ENCODE data around the gene DAZAP1.
A peak's percentile ranks its signal among the peaks of the same experiment; 100 is the strongest.

The DAZAP1 gene

GRCh38 chr19:1400281-1401137 is 6.9 kb upstream of the DAZAP1 start:
- Histone ChIP-seq H4K91ac (ENCODE audit: low read length) (peak overlapping the region; percentile 75), H2BK5ac (ENCODE audit: low read depth, low read length, poor library complexity, severe bottlenecking) (no peak overlapping the region), H3K4me2 (ENCODE audit: low read length, poor library complexity, severe bottlenecking) (peak overlapping the region; percentile 88), H2BK120ac (ENCODE audit: low read depth, low read length) (no peak overlapping the region), H3K18ac (ENCODE audit: low read depth in 1 of 2, low read length in 2 of 2) (peak overlapping the region; percentile 76 to 77), H3K23ac (ENCODE audit: low read length in 2 of 2) (no peak overlapping the region), H2AK5ac (ENCODE audit: low read length, severe bottlenecking) (no peak overlapping the region), H2BK12ac (ENCODE audit: low read length in 2 of 2) (no peak overlapping the region), H3K14ac (ENCODE audit: low read length in 2 of 2) (peak overlapping the region in 1 of 2 experiments; percentile 40), H3K27me3 (ENCODE audit: control insufficient read depth in 1 of 2, insufficient read depth in 1 of 2, low read length in 2 of 2) (no peaks in the 10 kb centered on the region), H3K36me3 (ENCODE audit: control insufficient read depth in 1 of 2, insufficient read depth in 2 of 2, low read depth in 1 of 2, low read length in 2 of 2) (peaks cover 0 to 27% of the 10 kb centered on the region in 2 experiments), H3K4ac (ENCODE audit: low read depth in 1 of 2, low read length in 2 of 2) (peak overlapping the region; percentile 58 to 62), H2AFZ (ENCODE audit: low read depth, low read length) (no peak overlapping the region), H3K9ac (ENCODE audit: low read length) (peak overlapping the region; percentile 75), H4K8ac (ENCODE audit: low read length) (peak overlapping the region; percentile 52), H3K4me3 (ENCODE audit: insufficient read depth in 1 of 2, low read depth in 1 of 2, low read length in 2 of 2) (peak overlapping the region; percentile 79 to 82), H3K79me1 (replicated peaks; ENCODE audit: low read length, poor library complexity, severe bottlenecking) (peaks cover 10% of the 10 kb centered on the region), H3K4me1 (ENCODE audit: control insufficient read depth, insufficient read depth, low read depth, low read length) (peaks cover 44% of the 10 kb centered on the region), H3K9me3 (ENCODE audit: control insufficient read depth, low read length) (no peaks in the 10 kb centered on the region), H2BK15ac (ENCODE audit: low read depth, poor library complexity, severe bottlenecking) (no peak overlapping the region), H3K27ac (ENCODE audit: low read length, poor library complexity, severe bottlenecking) (no peak overlapping the region)
- 54% methylated on average over 35 of the region's 36 CpGs for WGBS
- DNase-seq: peak; percentile 46

- peaks cover 0 to 21% of the 10 kb centered on the region in 2 experiments for H3K36me3 ChIP-seq (ENCODE audit: control insufficient read depth in 1 of 2, insufficient read depth in 2 of 2, low read depth in 1 of 2, low read length in 2 of 2)
- H3K79me1 ChIP-seq (replicated peaks; ENCODE audit: low read length, poor library complexity, severe bottlenecking): peaks cover 10% of the 10 kb centered on the region
- H3K4me2 ChIP-seq (ENCODE audit: low read length, poor library complexity, severe bottlenecking): peak within 1 kb of the TSS; percentile 88
- 3% methylated on average over 54 of the region's 87 CpGs for WGBS
- no peak within 1 kb of the TSS for H2AK5ac ChIP-seq (ENCODE audit: low read length, severe bottlenecking)
- H3K18ac ChIP-seq (ENCODE audit: low read depth in 1 of 2, low read length in 2 of 2): peak within 1 kb of the TSS; percentile 76 to 77
- peak within 1 kb of the TSS; percentile 75 for H3K9ac ChIP-seq (ENCODE audit: low read length)
- peak within 1 kb of the TSS; percentile 72 for H4K8ac ChIP-seq (ENCODE audit: low read length)
- H3K27ac ChIP-seq (ENCODE audit: low read length, poor library complexity, severe bottlenecking): no peak within 1 kb of the TSS
- H2BK15ac ChIP-seq (ENCODE audit: low read depth, poor library complexity, severe bottlenecking): no peak within 1 kb of the TSS
- H3K4me3 ChIP-seq (ENCODE audit: insufficient read depth in 1 of 2, low read depth in 1 of 2, low read length in 2 of 2): peak within 1 kb of the TSS; percentile 79 to 82
- no peaks in the 10 kb centered on the region for H3K27me3 ChIP-seq (ENCODE audit: control insufficient read depth in 1 of 2, insufficient read depth in 1 of 2, low read length in 2 of 2)
- no peaks in the 10 kb centered on the region for H3K9me3 ChIP-seq (ENCODE audit: control insufficient read depth, low read length)
- H3K23ac ChIP-seq (ENCODE audit: low read length in 2 of 2): peak within 1 kb of the TSS in 1 of 2 experiments; percentile 91
- peak; percentile 36 for DNase-seq
- no peak within 1 kb of the TSS for H2BK120ac ChIP-seq (ENCODE audit: low read depth, low read length)
- H2AFZ ChIP-seq (ENCODE audit: low read depth, low read length): peak within 1 kb of the TSS; percentile 86
- peak within 1 kb of the TSS; percentile 40 to 71 for H3K14ac ChIP-seq (ENCODE audit: low read length in 2 of 2)
- peak within 1 kb of the TSS; percentile 75 for H4K91ac ChIP-seq (ENCODE audit: low read length)
- peak within 1 kb of the TSS; percentile 58 to 62 for H3K4ac ChIP-seq (ENCODE audit: low read depth in 1 of 2, low read length in 2 of 2)
- H2BK12ac ChIP-seq (ENCODE audit: low read length in 2 of 2): peak within 1 kb of the TSS in 1 of 2 experiments; percentile 46
- peaks cover 37% of the 10 kb centered on the region for H3K4me1 ChIP-seq (ENCODE audit: control insufficient read depth, insufficient read depth, low read depth, low read length)
- no peak within 1 kb of the TSS for H2BK5ac ChIP-seq (ENCODE audit: low read depth, low read length, poor library complexity, severe bottlenecking)
Measured at GRCh38 chr19:1401138-1401888, 6.1 kb upstream of the DAZAP1 start, which contains the start of gene GAMT. Gene GAMT, minus strand, starts transcription at chr19:1401542. Its CDS starts 66 bp downstream, at chr19:1401476.

- 88% methylated on average over 7 of the region's 11 CpGs for WGBS
- H3K9me3 ChIP-seq (ENCODE audit: control insufficient read depth, low read length): no peaks in the 10 kb centered on the region
- H3K23ac ChIP-seq (ENCODE audit: low read length in 2 of 2): no peak overlapping the region
- H2BK120ac ChIP-seq (ENCODE audit: low read depth, low read length): no peak overlapping the region
- H3K14ac ChIP-seq (ENCODE audit: low read length in 2 of 2): no peak overlapping the region
- H3K27ac ChIP-seq (ENCODE audit: low read length, poor library complexity, severe bottlenecking): no peak overlapping the region
- H3K4me1 ChIP-seq (ENCODE audit: control insufficient read depth, insufficient read depth, low read depth, low read length): peaks cover 35% of the 10 kb centered on the region
- H3K4me3 ChIP-seq (ENCODE audit: insufficient read depth in 1 of 2, low read depth in 1 of 2, low read length in 2 of 2): peak overlapping the region in 1 of 2 experiments; percentile 82
- peaks cover 10% of the 10 kb centered on the region for H3K79me1 ChIP-seq (replicated peaks; ENCODE audit: low read length, poor library complexity, severe bottlenecking)
- peaks cover 0 to 21% of the 10 kb centered on the region in 2 experiments for H3K36me3 ChIP-seq (ENCODE audit: control insufficient read depth in 1 of 2, insufficient read depth in 2 of 2, low read depth in 1 of 2, low read length in 2 of 2)
- peak overlapping the region; percentile 72 for H4K8ac ChIP-seq (ENCODE audit: low read length)
- no peak overlapping the region for H3K4ac ChIP-seq (ENCODE audit: low read depth in 1 of 2, low read length in 2 of 2)
- DNase-seq: no peak
- no peaks in the 10 kb centered on the region for H3K27me3 ChIP-seq (ENCODE audit: control insufficient read depth in 1 of 2, insufficient read depth in 1 of 2, low read length in 2 of 2)
- no peak overlapping the region for H2BK12ac ChIP-seq (ENCODE audit: low read length in 2 of 2)
- H3K4me2 ChIP-seq (ENCODE audit: low read length, poor library complexity, severe bottlenecking): peak overlapping the region; percentile 88
- H2AFZ ChIP-seq (ENCODE audit: low read depth, low read length): no peak overlapping the region
- H4K91ac ChIP-seq (ENCODE audit: low read length): no peak overlapping the region
- no peak overlapping the region for H2AK5ac ChIP-seq (ENCODE audit: low read length, severe bottlenecking)
- H3K9ac ChIP-seq (ENCODE audit: low read length): peak overlapping the region; percentile 51
- H3K18ac ChIP-seq (ENCODE audit: low read depth in 1 of 2, low read length in 2 of 2): no peak overlapping the region
- no peak overlapping the region for H2BK5ac ChIP-seq (ENCODE audit: low read depth, low read length, poor library complexity, severe bottlenecking)
- no peak overlapping the region for H2BK15ac ChIP-seq (ENCODE audit: low read depth, poor library complexity, severe bottlenecking)
Measured at GRCh38 chr19:1401889-1402217, 5.5 kb upstream of the DAZAP1 start.
